ENCODE results near the gene PHF5A.
"Not testable (repeated sequence)": the region's sequence is repeated elsewhere in the genome, so short reads cannot be mapped to it uniquely, and the experiment has no call there.

The PHF5A gene

GRCh38 chr22:41487037-41487935 lies 18.8 kb upstream of the PHF5A start:
- DNase-seq = no peak

DNA sequence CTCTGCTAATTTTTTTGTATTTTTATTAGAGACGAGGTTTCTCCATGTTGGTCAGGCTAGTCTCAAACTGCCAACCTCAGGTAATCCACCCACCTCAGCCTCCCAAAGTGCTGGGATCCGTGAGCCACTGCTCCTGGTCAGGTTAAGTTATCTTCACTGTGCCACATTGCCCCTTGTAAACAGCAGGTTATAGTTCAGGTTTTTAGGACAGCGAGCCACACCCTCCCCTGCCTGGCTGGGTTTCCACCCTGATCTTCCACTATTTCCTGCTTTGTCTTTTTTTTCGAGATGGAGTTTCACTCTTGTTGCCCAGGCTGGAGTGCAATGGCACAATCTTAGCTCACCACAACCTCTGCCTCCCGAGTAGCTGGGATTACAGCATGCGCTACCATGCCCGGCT lies 16.5 kb upstream of the PHF5A start:
- DNase-seq = peak; percentile 33

- no peak for DNase-seq
These were observed 13.9 kb upstream of the PHF5A start for GRCh38 chr22:41482319-41482935.

DNA sequence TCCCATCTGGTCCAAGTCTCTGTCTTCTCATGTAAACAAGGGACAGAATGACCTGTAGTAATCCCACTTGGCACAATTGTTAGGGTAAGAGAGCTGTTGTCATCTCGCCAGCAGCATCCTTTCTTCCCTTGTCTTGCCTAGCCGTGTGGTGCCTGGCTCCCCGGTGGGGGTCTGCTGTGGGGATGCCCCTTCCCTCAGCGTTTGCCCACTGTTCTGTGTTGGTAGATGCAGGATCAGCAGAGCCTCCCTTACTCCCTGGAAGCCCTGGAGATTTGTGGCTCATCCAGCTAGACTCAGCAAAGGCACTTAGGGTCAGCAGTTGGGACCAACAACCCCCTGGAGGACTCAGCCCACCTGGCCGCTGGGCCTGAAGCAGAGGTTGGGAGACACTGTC lies 13.4 kb upstream of the PHF5A start:
- no peak for DNase-seq

- no peak for DNase-seq
These were observed 12.8 kb upstream of the PHF5A start for GRCh38 chr22:41481131-41481830.

- no peak for DNase-seq
These were observed 11.9 kb upstream of the PHF5A start for GRCh38 chr22:41480397-41480735.

GRCh38 chr22:41479671-41480396 lies 11.3 kb upstream of the PHF5A start:
- DNase-seq = no peak

DNA sequence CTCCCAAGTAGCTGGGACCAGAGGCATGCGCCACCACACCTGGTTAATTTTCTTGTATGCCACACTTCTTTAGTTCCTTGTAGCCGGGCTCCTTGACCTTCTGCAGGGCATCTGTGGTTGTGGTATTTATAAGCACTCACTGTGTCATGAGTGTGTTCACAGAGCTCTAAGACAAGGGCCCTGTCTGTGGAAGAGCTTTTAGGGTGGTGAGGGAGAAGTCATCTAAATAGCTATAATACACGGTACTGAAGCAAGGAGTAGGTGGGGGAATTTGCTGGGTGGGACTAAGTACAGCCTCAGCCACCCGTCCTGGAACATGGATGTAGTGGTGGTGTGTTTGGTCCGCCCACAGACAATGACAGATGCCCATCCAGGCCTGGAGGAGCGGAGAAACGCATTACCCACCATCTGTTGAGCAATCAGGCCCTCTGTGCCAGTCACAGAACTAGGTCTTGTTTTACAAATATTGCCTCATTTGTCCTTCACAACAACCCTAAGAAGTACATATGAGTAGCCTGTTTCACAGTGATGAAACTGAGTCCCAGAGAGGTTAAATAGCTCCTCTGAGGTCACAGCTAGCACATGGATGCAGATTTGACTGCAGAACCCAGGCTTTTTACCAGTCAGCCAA lies 10.5 kb upstream of the PHF5A start:
- no peak for DNase-seq

DNA sequence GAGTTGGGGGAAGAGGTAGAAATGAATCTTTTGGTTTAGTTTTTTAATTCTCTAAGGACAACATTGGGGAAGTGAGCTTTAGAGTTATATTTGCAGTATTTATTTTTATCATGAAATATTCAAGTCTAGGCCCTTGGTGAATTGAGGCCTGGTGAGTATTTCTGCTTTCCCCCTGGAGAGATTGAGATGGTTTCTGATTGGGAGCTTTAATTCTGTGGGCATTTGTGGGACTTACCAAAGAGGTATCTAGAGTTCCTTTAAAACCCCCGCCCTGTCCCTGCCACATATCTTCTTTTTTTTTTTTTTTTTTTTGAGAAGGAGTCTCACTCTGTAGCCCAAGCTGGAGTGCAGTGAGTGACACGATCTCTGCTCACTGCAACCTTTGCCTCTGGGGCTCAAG lies 10.0 kb upstream of the PHF5A start:
- no peak for DNase-seq

DNA sequence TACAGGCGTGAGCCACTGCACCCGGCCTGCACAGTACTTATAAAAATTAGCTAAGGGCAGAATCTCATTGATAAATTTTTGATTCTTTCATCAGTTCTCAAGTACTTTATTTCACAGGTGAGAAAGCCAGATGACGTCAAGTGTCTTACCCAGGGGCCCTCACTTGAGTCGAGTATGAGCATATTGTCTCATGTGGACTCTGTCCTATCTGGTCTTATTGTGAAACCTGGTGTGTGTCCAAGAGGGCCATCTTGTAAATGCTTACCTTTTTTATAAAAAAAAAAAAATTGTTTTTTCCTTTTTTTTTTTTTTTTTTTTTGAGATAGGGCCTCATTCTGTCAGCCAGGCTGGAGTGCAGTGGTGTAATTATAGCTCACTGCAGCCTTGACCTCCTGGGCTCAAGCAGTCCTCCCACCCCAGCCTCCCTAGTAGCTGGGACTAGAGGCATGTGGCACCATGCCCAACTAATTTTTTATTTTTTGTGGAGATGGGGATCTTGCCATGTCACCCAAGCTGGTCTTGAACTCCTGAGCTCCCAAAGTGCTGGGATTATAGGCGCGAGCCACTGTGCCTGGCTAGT lies 6.5 kb upstream of the PHF5A start:
- DNase-seq = no peak

DNA sequence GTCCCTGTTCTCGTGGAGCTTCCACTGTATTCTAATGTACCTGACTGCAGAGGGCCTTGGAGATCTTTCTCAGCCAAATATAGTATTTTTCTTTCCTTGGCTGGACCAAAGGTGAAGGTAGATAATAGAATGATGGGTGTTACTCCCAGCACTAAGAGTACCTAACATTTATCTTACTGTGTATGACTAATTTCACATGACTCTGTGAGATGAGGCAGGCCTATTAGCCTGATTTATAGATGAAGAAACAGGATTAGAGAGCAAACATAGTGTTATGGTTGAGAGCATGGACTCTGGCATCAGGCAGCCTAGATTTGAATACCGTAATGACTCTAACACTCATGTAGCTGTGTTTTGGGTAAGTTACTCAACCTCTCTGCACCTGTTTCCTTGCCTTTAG lies 3.1 kb upstream of the PHF5A start:
- no peak for DNase-seq

DNA sequence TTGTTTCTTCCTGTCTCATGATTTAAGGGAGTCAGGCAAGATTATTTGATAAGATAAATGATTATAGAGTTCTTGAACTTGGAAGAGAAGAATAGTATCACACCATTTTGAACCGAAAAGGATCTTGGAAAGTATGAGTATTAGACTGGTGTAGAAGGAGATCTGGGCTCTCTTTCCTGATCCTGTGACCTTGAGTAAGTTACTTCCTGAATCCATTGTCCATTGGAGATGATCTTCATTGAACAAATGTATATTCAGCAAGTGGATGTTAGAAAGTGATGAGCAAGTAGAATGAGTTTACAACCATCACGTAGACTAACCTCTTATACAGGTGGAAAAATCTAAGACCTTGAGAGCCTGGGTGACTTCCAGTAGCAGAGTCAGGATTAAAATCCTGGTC lies 2.4 kb upstream of the PHF5A start:
- DNase-seq = no peak

DNA sequence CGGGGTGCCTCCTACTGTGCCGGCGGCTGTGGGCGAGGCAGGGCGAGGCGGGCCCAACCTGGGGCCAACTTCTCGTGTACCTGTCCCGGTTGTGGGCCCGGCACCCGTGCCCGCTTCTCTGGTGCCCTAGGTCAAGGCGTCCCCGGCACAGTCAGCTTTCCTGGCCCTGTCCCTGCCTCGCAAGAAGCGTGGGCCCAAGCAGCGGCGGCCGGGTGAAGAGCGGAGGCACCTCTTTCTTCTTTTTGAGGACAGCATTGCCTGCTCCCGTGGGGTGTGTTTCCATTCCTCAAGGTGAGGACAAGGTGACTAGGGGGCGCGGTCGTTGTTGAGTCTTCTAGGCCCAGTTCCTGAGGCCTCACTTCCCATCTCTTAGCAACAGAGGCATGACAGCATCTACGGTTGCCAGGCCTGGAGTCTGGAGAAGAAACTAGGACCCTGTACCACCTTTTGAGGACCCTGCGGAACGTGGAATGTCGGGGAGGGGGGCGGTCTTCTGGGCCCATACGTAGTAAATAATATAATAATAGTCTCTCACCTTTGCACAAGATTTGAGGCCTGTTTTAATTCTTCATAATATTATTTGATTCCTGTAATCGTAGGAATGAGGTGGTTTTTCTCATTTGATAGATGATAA lies 843 bp upstream of the PHF5A start:
- DNase-seq = peak; percentile 75

GRCh38 chr22:41461901-41462300 lies 6.6 kb downstream of the PHF5A start:
- DNase-seq = no peak

DNA sequence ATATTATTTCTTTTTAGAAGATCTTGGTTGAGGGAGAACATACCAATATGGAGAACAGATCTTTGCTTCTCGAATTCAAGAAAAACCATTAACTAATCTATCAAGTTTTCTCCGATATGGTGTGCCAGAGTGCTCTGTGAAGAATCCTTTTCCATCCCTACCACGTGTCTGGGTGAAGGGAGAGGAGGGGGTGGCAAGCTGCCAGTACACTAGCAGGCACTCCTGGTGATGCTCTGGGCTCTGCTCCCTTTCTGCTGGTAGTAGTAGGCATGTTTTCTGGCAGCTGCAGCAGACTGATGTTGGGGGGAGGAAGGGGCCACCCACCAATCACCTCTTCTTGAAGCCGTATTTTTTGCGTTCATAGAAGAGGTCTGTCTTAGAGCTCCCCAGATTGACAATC lies 8.4 kb downstream of the PHF5A start:
- DNase-seq = not testable (repeated sequence)

- DNase-seq = no peak
These were observed 9.1 kb downstream of the PHF5A start for GRCh38 chr22:41459431-41459830.

DNA sequence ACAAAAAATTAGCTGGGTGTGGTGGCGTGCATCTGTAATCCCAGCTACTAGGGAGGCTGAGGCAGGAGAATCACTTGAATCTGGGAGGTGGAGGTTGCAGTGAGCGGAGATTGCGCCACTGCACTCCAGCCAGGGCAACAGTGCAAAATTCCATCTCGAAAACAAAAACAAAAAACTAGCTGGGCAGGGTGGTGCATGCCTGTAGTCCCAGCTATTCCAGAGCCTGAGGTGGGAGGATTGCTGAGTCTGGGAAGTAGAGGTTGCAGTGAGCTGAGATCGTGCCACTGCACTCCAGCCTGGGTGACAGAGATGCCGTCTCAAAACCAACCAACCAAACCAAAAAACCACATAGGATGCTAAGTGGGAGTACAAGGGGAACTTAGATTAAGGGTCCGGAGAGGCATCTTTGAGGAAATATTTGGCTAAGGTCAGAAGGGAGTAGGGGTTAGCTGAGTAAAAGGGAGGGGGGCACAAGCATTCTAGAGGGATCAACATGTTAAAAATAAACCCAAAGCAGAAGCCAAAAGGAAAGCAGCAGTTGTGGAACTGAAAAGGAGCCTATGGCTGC lies 10.2 kb downstream of the PHF5A start:
- no peak for DNase-seq

DNA sequence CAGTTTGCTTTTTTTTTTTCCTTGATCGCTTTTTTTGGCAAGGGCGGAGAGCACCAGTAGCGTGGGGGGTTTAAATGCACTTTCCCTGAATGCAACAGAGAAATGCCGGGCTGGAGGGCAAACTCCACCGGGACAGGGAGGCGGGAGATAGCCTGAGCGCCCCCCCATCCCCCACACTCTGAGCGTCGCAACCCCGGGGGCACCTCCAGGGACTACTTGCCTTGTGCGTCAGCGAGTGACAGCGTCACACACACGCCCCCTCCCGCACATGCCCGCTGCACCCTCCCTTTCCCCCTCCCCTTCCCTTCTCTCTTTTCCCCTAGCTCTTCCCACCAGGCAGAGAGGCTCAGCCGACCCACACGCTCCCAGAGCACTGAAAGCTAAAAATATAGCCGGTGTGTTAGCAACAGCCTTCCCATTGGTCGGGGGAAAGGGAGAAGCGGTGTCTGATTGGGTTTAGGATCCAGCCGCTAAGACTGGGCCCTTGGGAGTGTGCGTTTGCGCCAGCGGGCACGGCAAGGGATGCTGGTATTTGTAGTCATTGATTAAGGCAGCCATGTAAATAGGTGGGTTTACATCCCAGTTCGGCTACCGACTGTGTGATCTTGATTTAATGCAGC lies 20.2 kb downstream of the PHF5A start:
- peak; percentile 99 for DNase-seq

GRCh38 chr22:41447435-41448188 lies 20.9 kb downstream of the PHF5A start:
- peak; percentile 82 for DNase-seq

All from hematopoietic multipotent progenitor cell treated with erythropoietin and hydrocortisone succinate and interleukin-3 and kit ligand, for 6 days (in vitro differentiated cells).